IMR-90 (cell line): ENCODE measurements around the gene SLCO2B1. TPM values are rescaled to one million over a fixed set of nuclear protein-coding genes. Genes with fewer than 3 reads are reported as not detected.

Experiments
- ATAC-seq: fragments of 200-7000 bp; cut with Tn5 transposase; 2 replicates; pipeline ENCODE4 v1.9.1; 2020; ENCODE audit warnings: low read depth, mild to moderate bottlenecking, moderate library complexity
- BruUV-seq: library from RNA; stranded (reverse); fragments of 400-500 nt; replicated peaks from 2 replicates; lab custom pipeline; 2021; lab: Mats Ljungman, UMichigan
- CTCF ChIA-PET: fragments of 300-600 bp; formaldehyde crosslinking; extraction: SDS; loops from one replicate; lab custom pipeline; 2021; ENCODE audit warnings: antibody characterized with exemption; lab: Yijun Ruan, JAX
- POLR2A ChIA-PET: fragments of 300-600 bp; sonication (Branson Sonifier 250); formaldehyde crosslinking; loops from one replicate; lab custom pipeline; 2022; ENCODE audit warnings: antibody characterized with exemption; ENCODE audit not compliant: unreplicated experiment; lab: Charles Lee
- DNase-seq: peaks from one replicate; pipeline ENCODE4 v3.0.0; 2013
- H2AFZ ChIP-seq: replicated peaks from 2 replicates; pipeline ENCODE3; 2013; ENCODE audit warnings: low read length, mild to moderate bottlenecking; ENCODE audit not compliant: poor library complexity
- H2AK5ac ChIP-seq: 2 replicates; pipeline ENCODE4 v1.6.1; 2013; ENCODE audit warnings: low read depth, low read length, inconsistent platforms
- H2AK9ac ChIP-seq: replicated peaks from 2 replicates; pipeline ENCODE3; 2013; ENCODE audit warnings: mild to moderate bottlenecking, low read depth, low read length, moderate library complexity; ENCODE audit not compliant: poor library complexity
- H2BK120ac ChIP-seq: 2 replicates; pipeline ENCODE4 v1.6.1; 2013; ENCODE audit warnings: low read depth, low read length, inconsistent platforms
- H2BK15ac ChIP-seq: 3 replicates; pipeline ENCODE4 v1.6.1; 2013; ENCODE audit warnings: low read depth, low read length, inconsistent platforms
- H2BK20ac ChIP-seq: 2 replicates; pipeline ENCODE4 v1.6.1; 2013; ENCODE audit warnings: low read depth, mild to moderate bottlenecking, inconsistent platforms, low read length, moderate library complexity
- H2BK5ac ChIP-seq: 2 replicates; pipeline ENCODE4 v1.6.1; 2013; ENCODE audit warnings: mild to moderate bottlenecking, low read depth, low read length, inconsistent platforms; ENCODE audit not compliant: poor library complexity, severe bottlenecking
- H3K14ac ChIP-seq: replicated peaks from 2 replicates; pipeline ENCODE4 v1.6.1; 2013; ENCODE audit warnings: low read depth, low read length, inconsistent platforms
- H3K18ac ChIP-seq: 2 replicates; pipeline ENCODE4 v1.6.1; 2013; ENCODE audit warnings: low read depth, low read length, control low read depth
- H3K23ac ChIP-seq: 2 replicates; pipeline ENCODE4 v1.6.1; 2013; ENCODE audit warnings: low read depth, low read length, inconsistent platforms
- H3K27ac ChIP-seq: 2 replicates; pipeline ENCODE4 v1.5.1; 2013; ENCODE audit warnings: mild to moderate bottlenecking, control low read depth, low read length; ENCODE audit not compliant: insufficient read depth
- H3K27me3 ChIP-seq: 2 replicates; pipeline ENCODE4 v1.6.1; 2013; ENCODE audit warnings: low read length; ENCODE audit not compliant: control insufficient read depth, insufficient read depth
- H3K36me3 ChIP-seq: 2 replicates; pipeline ENCODE4 v1.6.1; 2013; ENCODE audit warnings: low read length, mixed read lengths; ENCODE audit not compliant: control insufficient read depth, insufficient read depth
- H3K4ac ChIP-seq: 2 replicates; pipeline ENCODE4 v1.6.1; 2013; ENCODE audit warnings: low read depth, low read length, inconsistent platforms
- H3K4me1 ChIP-seq: 2 replicates; pipeline ENCODE4 v1.6.1; 2013; ENCODE audit warnings: low read length, mixed read lengths; ENCODE audit not compliant: control insufficient read depth, insufficient read depth
- H3K4me2 ChIP-seq: 2 replicates; pipeline ENCODE4 v1.6.1; 2013; ENCODE audit warnings: low read depth, mild to moderate bottlenecking, control low read depth, low read length, moderate library complexity
- H3K4me3 ChIP-seq: 2 replicates; pipeline ENCODE4 v1.5.1; 2013; ENCODE audit warnings: low read depth, mild to moderate bottlenecking, control low read depth, low read length, moderate library complexity; ENCODE audit not compliant: insufficient read depth
- H3K56ac ChIP-seq: 2 replicates; pipeline ENCODE4 v1.6.1; 2013; ENCODE audit warnings: low read length, inconsistent platforms; ENCODE audit not compliant: insufficient read depth; ENCODE audit errors: extremely low read depth
- H3K79me1 ChIP-seq, 2 experiments: 2 replicates each; pipeline ENCODE4 v1.6.1; 2013; ENCODE audit warnings: low read length in 2 of 2, inconsistent platforms in 1 of 2, low read depth in 1 of 2
- H3K9ac ChIP-seq: 2 replicates; pipeline ENCODE4 v1.6.1; 2013; ENCODE audit warnings: low read depth, low read length, control low read depth
- H3K9me1 ChIP-seq: 2 replicates; pipeline ENCODE4 v1.6.1; 2013; ENCODE audit warnings: low read length, inconsistent platforms; ENCODE audit not compliant: insufficient read depth
- H3K9me3 ChIP-seq: 2 replicates; pipeline ENCODE4 v1.6.1; 2013; ENCODE audit warnings: low read length; ENCODE audit not compliant: control insufficient read depth, insufficient read depth
- H4K20me1 ChIP-seq: 2 replicates; pipeline ENCODE4 v1.6.1; 2013; ENCODE audit warnings: low read length, inconsistent platforms; ENCODE audit not compliant: insufficient read depth
- H4K5ac ChIP-seq: 2 replicates; pipeline ENCODE4 v1.6.1; 2013; ENCODE audit warnings: mild to moderate bottlenecking, low read depth, low read length, control low read depth
- H4K8ac ChIP-seq, 2 experiments: 2 replicates each; pipeline ENCODE4 v1.6.1; 2013; ENCODE audit warnings: low read depth in 2 of 2, low read length in 2 of 2, control low read depth in 1 of 2, inconsistent platforms in 1 of 2
- H4K91ac ChIP-seq: 2 replicates; pipeline ENCODE4 v1.6.1; 2013; ENCODE audit warnings: low read depth, low read length, inconsistent platforms; ENCODE audit not compliant: insufficient read depth
- BHLHE40 ChIP-seq: fragments of 150-350 bp; IDR thresholded peaks from 2 replicates; pipeline ENCODE4 v1.6.1; 2016; ENCODE audit warnings: mild to moderate bottlenecking, low read depth, low read length
- CEBPB ChIP-seq: IDR thresholded peaks from 2 replicates; pipeline ENCODE4 v1.6.1; 2012; ENCODE audit warnings: low read depth, low read length, improper control_type of control experiment
- CHD1 ChIP-seq: IDR thresholded peaks from 2 replicates; pipeline ENCODE4 v1.6.1; 2012; ENCODE audit warnings: low read depth, low read length, improper control_type of control experiment
- CTCF ChIP-seq: conservative IDR thresholded peaks from 2 replicates; pipeline ENCODE4 v1.5.1; 2012; ENCODE audit warnings: mild to moderate bottlenecking, low read depth, low read length, improper control_type of control experiment
- ELK1 ChIP-seq: fragments of 150-350 bp; IDR thresholded peaks from 2 replicates; pipeline ENCODE4 v1.6.1; 2016; ENCODE audit warnings: low read depth, mild to moderate bottlenecking, low read length, moderate library complexity, borderline replicate concordance
- FOS ChIP-seq: fragments of 150-350 bp; IDR thresholded peaks from 2 replicates; pipeline ENCODE4 v1.6.1; 2016; ENCODE audit warnings: low read depth, low read length
- MAFK ChIP-seq: IDR thresholded peaks from 2 replicates; pipeline ENCODE4 v1.6.1; 2012; ENCODE audit warnings: low read depth, low read length, improper control_type of control experiment
- MAZ ChIP-seq: IDR thresholded peaks from 2 replicates; pipeline ENCODE4 v1.6.1; 2012; ENCODE audit warnings: low read depth, mild to moderate bottlenecking, low read length, improper control_type of control experiment, moderate library complexity, borderline replicate concordance
- MXI1 ChIP-seq: IDR thresholded peaks from 2 replicates; pipeline ENCODE4 v1.6.1; 2012; ENCODE audit warnings: low read depth, mild to moderate bottlenecking, low read length, moderate library complexity, borderline replicate concordance
- NFE2L2 ChIP-seq: fragments of 150-350 bp; IDR thresholded peaks from 2 replicates; pipeline ENCODE4 v1.6.1; 2016; ENCODE audit warnings: low read depth, mild to moderate bottlenecking, low read length
- POLR2A ChIP-seq: IDR thresholded peaks from 2 replicates; pipeline ENCODE4 v1.6.1; 2012; ENCODE audit warnings: mild to moderate bottlenecking, low read depth, low read length
- RAD21 ChIP-seq: IDR thresholded peaks from 2 replicates; pipeline ENCODE4 v1.6.1; 2012; ENCODE audit warnings: low read length, improper control_type of control experiment
- RCOR1 ChIP-seq: IDR thresholded peaks from 2 replicates; pipeline ENCODE4 v1.6.1; 2012; ENCODE audit warnings: mild to moderate bottlenecking, low read length, improper control_type of control experiment; ENCODE audit not compliant: insufficient replicate concordance
- RFX5 ChIP-seq: IDR thresholded peaks from 2 replicates; pipeline ENCODE4 v1.8.0; 2012; ENCODE audit warnings: low read depth, mild to moderate bottlenecking, low read length, moderate library complexity
- SMC3 ChIP-seq: fragments of 150-350 bp; IDR thresholded peaks from 2 replicates; pipeline ENCODE4 v1.6.1; 2016; ENCODE audit warnings: low read depth, mild to moderate bottlenecking, antibody characterized with exemption, low read length, moderate library complexity
- USF2 ChIP-seq: fragments of 150-350 bp; IDR thresholded peaks from 2 replicates; pipeline ENCODE4 v1.6.1; 2017; ENCODE audit warnings: mild to moderate bottlenecking, antibody characterized with exemption, low read length, low read depth
- WGBS, 2 experiments: methylation state at CpG; one replicate each; pipeline versions ENCODE4 v1.1.5 to v1.1.7; 2013; ENCODE audit warnings: missing lambda C conversion rate in 2 of 2; ENCODE audit not compliant: insufficient read length in 1 of 2; ENCODE audit errors: extremely low coverage in 2 of 2; 5-methylcytosine and 5-hydroxymethylcytosine counted together
- dilution Hi-C: fragments of 300-500 bp; cut with HindIII; formaldehyde crosslinking; loops from one replicate; pipeline ENCODE4 v1.14.3; 2018; ENCODE audit warnings: low sequenced_read_pairs; ENCODE audit not compliant: unreplicated experiment
- in situ Hi-C: fragments of 300-500 bp; cut with MboI; formaldehyde crosslinking; loops from 3 replicates; pipeline ENCODE4 v1.14.3; 2019; ENCODE audit warnings: low sequenced_read_pairs, inconsistent platforms, mixed read lengths
- intact Hi-C: fragments of 100-400 bp; cut with micrococcal nuclease; formaldehyde crosslinking; loops from 2 replicates; pipeline ENCODE4 v1.10.0; 2022
- polyA plus RNA-seq, 3 experiments: library from polyadenylated mRNA; depleted of rRNA; stranded (reverse); fragments of >200 nt; gene quantifications; 2 replicates each; pipeline ENCODE4 v1.2.3, GENCODE V29; 2012; ENCODE audit warnings: low replicate concordance in 1 of 3
- total RNA-seq: library from RNA; depleted of rRNA; stranded (reverse); fragments of >200 nt; gene quantifications from 2 replicates; pipeline ENCODE4 v1.2.3, GENCODE V29; 2012

Gene SLCO2B1
- total and polyA plus RNA-seq, 2 of the 4 experiments (the other 2 are of a cell fraction), result not detected

GRCh38 chr11:75194147-75194546 is 43.2 kb downstream of the SLCO2B1 start:
- ATAC-seq (no peak), DNase-seq (no peak)
- Histone ChIP-seq H4K8ac (no peak overlapping the region), H3K9me3 (no peaks in the 10 kb centered on the region), H2BK15ac (no peak overlapping the region), H3K9me1 (no peaks in the 10 kb centered on the region), H4K20me1 (no peaks in the 10 kb centered on the region), H3K9ac (no peak overlapping the region), H3K79me1 (no peaks in the 10 kb centered on the region), H2AK5ac (no peak overlapping the region), H3K4ac (no peak overlapping the region), H3K18ac (no peak overlapping the region), H3K23ac (no peak overlapping the region), H3K27ac (no peak overlapping the region), H2BK20ac (no peak overlapping the region), H3K4me3 (no peak overlapping the region), H3K4me1 (no peaks in the 10 kb centered on the region), H3K14ac (no peak overlapping the region), H2BK120ac (no peak overlapping the region), H3K36me3 (no peaks in the 10 kb centered on the region), H3K4me2 (no peak overlapping the region), H4K91ac (no peak overlapping the region), H2BK5ac (no peak overlapping the region), H3K56ac (no peak overlapping the region), H2AK9ac (no peak overlapping the region), H2AFZ (no peak overlapping the region), H4K5ac (no peak overlapping the region), H3K27me3 (peaks cover 66% of the 10 kb centered on the region)
- ChIA-PET POLR2A (interaction anchor here (0.6 kb wide), 1 partner anchor 18 kb away, joined by 3 read pairs; no protein-coding TSS in a partner anchor), CTCF (interaction anchor here (4.2 kb wide), 1 partner anchor 11 kb away, joined by 24 read pairs; no protein-coding TSS in a partner anchor)
- dilution Hi-C loops (no loop called here), intact Hi-C loops (no loop called here), in situ Hi-C loops (no loop called here)
- WGBS, 2 experiments, result 17% methylated on average over 1 of the region's 5 CpGs; no CpG with 5 or more reads in 1 of the 2 experiments
- TF ChIP-seq CTCF, result no peak
- no peak for TF ChIP-seq RCOR1
- TF ChIP-seq RAD21, result no peak
- TF ChIP-seq RFX5, result no peak
- no peak for TF ChIP-seq NFE2L2
- TF ChIP-seq MXI1, result no peak
- TF ChIP-seq MAFK, result no peak
- TF ChIP-seq CEBPB, result no peak
- no peak for TF ChIP-seq BHLHE40
- no peak for TF ChIP-seq FOS
- TF ChIP-seq MAZ, result no peak
- no peak for TF ChIP-seq CHD1
- no peak for TF ChIP-seq USF2
- TF ChIP-seq SMC3, result no peak
- no peak for TF ChIP-seq POLR2A
- TF ChIP-seq ELK1, result no peak
- BruUV-seq, result no TSS peak
